Stimulated activated CD4-positive, alpha-beta T cell treated with anti-CD3 and anti-CD28 coated beads, Interleukin-12 subunit alpha, Interleukin-12 subunit beta, amount 100 ng/mL, for 48 hours (primary cell): ENCODE data around the gene MED27.

Experiments used
- DNase-seq, 3 donors: peaks; one replicate each; pipeline ENCODE4 v3.0.0-alpha.2; 2020; ENCODE audit warnings: low read depth in 2 of 3, low spot score in 1 of 3

MED27 gene, protein sequence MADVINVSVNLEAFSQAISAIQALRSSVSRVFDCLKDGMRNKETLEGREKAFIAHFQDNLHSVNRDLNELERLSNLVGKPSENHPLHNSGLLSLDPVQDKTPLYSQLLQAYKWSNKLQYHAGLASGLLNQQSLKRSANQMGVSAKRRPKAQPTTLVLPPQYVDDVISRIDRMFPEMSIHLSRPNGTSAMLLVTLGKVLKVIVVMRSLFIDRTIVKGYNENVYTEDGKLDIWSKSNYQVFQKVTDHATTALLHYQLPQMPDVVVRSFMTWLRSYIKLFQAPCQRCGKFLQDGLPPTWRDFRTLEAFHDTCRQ

DNA sequence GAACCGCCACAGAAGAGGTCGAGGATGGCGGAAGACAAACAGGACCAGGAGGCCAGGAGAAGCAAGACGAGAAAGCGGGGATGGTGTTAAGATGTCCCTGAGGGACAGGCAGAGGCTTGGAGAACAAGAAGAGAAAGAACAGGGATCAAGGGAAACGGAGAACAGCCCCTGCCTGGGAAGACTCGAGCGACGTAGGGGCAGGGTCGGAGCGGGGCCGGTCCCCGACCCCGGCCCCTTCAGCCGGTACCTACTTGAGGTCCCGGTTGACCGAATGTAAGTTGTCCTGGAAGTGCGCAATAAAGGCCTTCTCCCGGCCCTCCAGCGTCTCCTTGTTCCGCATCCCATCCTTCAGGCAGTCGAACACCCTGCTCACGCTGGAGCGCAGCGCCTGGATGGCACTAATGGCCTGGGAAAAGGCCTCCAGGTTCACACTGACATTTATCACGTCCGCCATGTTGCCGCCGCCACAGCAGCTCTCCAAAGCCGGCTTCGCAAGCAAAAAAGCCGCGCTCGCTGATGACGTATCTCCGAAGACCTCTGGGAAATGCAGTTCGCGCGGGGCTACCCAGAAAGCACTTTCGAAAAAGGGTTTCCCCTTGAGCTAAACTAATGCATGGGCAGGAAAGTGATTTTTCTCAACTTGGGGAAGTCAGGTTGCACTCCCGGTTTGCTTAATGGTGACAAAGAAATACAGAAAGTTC is at the start of gene MED27:
TSS of gene MED27 (minus strand) at position 477 of the 701 bp plus-strand sequence. CDS start at position 454, 23 bp downstream.
- DNase-seq = peak; percentile 86 to 92 (median 89)

DNA sequence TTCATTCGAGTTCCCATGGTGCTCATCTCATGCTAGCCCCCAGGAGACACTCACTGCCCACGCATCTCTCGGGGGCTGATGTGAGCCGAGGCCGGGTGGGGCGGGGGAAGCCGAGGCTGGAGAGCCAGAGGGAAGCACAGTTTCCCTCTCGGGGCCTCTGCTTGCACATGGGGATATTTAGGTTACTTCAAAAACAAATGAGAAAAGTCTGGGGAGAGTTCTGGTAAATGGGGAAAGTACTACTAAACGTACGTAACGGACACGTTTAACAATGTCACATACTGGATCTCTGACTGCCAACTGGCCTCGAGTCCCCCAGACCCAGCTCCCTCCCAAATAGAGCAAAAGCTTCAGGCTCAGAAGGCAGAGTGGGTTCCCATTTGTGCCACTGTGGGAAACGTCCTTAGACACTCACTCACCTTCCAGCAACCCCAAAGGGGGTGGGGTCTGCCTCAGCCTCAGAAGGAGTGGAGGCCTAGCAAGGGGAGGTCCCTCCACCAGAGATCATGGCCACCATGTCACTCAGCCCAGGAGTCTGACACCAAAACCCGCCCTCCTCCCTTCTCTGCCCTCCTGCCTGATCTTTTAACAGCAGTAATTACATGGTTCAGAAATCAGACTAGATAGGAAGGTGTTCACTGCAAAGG is 48.3 kb upstream of the MED27 start:
- no peak for DNase-seq

DNA sequence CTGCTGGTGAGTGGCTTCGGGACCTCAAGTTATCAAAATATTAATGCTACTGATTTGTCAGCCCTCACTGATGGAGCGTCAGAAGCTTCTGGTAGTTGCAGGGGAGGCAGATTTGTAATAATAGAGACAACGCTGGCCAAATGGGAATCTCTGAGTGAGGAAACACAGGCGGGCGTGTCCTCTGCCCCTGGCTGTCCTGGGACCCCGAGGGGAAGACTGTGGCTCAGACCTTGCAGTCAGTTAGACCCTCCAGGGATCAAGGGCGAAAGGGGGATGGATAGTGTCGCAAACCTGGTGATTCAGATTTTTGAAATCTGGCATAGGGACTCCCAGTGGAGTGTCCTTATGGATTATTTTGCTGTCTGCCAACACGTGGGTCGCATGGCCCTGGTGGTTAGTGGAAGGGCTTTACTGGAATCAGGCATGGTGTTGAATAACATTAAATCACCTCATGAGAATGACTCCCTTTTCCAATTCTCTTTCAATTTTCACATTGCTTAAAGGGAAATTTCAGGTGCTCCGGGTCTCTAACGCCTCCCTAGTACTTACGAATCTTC is 47.1 kb upstream of the MED27 start:
- no peak for DNase-seq

DNA sequence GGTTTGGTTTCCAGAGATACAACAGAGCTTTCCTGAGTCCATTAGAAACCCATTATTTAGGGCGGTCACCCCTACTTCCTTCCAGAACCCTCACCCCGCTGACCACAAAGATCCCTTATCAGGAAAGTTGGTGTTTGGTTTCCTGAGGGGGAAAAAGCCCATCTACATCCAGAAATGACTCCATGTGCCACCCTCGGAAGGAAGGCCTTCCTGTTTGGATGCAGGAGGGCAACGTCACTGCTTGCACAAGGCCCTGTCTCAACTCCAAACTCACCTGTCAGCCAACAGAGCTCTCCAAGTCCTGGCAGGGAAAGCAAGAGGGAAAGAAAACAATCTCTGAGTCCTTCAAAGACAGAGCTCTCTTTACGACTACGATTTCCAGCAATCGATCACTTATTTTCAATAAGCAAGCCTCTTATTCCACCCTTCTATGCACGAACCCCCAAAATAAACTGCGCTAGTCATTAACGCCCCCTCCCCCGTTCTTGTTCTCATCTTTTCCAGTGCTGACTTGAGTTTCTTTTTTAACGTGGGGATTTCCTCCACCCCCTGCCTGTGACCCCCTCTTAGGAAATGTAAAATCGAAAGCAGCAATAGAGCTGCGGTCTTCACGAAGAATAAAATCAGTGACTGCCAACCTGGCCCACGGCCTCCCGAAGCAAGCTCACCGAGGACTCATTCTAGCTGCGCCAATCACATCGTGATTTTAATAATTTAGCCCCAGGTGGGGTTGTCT is 46.4 kb upstream of the MED27 start:
- peak in 1 of 3 donors; percentile 5 for DNase-seq

DNA sequence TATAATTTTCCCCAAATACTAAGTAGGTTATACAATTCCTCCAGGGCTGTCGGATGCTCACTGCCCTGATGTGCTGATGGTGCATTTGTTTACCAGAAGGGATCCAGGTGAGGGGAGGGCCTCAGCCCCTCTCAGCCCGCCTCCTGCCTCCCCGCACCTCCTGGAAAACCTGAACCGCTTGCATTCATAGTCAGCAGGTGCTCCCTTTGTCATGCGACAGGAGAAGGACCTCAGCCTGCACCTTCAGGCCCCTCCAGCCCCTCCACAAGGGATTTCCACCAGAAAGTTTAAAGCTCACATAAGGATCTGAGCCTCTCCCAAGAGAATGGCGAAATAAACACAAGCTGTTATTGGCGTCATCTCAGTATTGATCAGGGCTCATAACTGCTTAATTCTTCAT is 45.7 kb upstream of the MED27 start:
- DNase-seq = no peak

DNA sequence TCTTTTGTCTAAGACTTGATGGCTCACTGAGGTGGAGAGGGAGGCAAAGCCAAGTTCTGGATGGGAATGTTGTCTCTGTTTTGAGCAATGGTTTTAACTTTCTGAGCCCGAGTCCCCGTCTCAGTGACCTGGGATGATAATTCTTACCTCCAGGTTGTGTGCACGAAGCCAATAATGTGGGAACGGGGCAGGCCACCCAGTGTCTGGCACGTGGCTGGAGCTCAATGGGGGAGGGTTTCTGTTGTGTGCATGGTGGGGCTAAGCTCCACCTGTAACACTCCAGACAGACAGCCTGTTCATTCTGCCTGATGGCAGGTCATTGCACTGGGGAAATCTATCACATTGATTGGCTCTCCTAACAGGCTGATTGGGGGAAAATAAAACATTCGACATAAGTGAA is 45.1 kb upstream of the MED27 start:
- no peak for DNase-seq

DNA sequence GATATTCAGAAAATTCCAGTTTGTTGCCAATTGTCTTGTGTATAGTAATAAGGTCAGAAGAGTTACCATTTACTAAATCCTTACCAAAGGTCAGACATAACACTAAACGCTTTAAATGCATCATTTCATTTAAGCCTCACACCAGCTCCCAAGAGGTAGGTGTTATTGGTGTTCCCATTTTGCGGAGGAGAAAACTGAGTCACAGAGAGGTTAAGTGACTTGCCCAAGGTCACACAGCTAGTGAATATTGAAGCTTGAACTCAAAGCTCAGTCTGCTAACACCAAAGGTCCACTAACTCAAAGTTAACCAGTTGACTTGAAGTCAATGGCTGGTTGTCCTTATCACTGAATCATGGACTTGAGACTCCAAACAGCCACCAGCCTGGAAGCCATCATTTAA is 41.4 kb upstream of the MED27 start:
- no peak for DNase-seq

DNA sequence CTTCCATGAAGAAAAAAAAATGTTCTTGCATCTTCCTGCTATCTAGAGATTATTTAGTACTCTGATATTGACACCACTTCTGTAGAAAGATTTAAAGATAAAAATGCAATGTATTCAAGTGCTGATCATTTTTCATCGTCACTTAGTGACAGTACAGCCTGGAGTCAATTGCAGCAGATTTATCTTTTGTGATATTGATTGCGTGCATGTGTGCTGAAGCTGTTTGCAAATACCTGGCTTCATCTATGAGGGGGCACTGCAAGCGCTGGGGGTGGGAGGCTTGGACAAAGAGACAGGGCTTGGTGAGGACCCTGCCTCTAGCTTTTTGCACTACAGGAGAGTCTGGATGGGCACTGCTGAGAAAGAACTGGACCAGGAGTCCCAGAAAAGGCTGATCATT is 38.0 kb upstream of the MED27 start:
- DNase-seq = no peak

DNA sequence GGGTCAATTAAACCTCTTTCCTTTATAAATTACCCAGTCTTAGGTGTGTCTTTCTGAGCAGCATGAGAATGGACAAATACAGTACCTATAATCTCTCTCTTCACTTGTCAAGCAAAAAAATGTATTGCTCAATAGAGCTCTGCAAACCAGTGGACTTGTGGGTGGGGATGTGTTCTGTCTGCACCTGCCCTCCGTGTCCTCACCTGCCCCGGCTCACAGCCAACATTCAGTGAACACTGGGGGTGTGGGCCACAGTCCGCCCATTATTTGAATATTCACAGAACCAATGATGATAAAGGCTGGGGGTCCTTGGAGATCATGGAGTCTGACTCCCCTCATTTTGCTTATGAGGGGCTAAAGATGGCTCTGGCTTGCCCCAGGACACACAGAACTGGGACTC is 36.9 kb upstream of the MED27 start:
- no peak for DNase-seq

DNA sequence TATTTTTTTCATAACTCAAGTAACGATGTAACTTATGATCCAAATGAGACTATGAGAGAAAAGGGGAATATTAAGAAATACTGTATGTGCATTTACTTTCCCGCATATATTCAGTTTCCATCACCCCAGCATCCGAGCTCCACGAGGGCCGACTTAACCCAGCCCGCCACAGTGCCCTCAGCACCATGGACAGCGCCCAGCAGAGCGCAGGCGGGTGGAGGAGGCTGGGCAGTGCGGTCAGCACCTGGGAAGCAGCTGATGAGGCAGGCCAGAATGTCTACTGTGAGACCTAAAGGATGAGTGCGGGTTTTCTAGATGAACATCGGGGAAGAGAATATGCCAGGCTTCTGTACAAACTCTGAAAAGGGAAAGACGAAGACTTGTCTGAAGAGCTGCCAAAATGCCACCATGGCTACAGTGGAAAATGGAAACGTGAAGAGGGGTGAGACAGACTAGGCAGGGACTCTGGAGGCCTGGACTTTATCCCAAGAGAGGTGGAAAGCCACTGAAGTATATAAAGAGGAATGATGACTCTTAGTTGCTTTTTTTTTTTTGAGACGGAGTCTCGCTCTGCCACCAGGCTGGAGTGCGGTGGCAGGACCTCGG is 34.5 kb upstream of the MED27 start:
- peak in 2 of 3 donors; percentile 21 to 36 for DNase-seq

DNA sequence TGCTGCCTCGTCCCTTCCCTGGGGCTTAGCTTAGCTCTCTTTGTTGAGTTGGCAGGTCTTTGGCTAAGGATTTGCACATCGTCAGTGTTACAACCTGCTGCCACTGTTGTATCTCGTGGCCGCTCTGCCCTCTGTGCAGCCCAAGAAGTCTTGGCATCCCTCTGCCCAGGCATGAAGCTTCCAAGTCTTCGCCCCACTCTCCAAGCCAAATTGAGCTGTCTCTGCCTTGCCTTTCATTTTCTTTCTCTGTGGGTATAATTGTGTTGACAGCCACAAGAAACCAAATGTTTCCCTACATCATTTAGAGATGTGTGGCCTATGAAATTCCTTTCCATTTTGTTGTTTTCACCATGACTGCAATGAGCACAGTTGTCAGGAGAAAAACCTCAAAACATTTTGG is 29.6 kb upstream of the MED27 start:
- DNase-seq = no peak

DNA sequence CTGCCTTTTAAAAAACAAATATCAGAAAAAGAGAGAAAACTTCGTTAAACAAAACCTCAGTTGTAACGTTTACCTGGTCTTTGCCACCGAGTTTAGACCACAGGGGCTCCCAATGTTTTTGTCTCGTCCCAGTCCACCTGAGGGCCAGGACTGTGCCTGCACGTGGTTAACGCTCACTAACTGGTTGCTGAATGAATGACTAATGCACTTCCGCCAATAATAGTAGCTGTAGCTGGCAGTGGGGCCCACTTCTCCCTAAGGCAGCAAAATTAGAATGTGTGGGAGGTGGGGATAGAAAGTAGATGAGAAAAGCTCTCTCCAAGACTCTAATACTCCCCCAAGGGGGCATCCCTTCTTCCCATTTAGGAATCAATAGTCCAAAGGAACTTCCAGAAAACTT is 29.1 kb upstream of the MED27 start:
- DNase-seq = no peak

DNA sequence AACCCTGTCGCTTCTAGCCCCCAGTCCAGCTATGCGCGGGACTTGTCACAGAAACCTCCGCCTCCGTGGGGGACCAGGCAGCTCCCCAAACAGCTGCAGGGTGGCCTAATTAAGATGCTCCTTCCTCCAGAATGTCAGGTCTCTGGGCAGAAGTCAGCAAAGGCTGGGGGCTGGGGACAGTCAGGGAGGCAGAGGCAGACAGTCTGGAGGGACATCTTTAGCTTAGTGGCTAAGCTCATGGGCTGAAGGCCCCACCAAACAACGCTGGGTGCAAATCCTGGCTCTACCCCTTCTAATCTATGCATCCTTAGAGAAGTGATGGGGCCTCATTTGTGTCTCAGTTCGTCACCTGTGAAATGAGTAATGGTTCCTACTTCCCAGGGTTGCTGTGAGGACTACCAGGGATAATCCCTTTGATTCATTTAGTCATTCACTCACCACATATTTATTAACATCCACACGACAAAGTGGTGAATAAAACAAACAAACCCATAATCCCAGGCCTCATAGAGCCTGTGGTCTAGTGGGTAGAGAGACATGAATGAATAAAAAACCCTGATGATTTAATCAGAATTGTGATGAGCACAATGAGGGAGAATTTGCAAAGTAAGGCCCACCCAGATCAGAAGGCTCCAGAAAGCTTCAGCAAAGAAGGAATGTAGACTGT is 20.2 kb upstream of the MED27 start:
- no peak for DNase-seq

DNA sequence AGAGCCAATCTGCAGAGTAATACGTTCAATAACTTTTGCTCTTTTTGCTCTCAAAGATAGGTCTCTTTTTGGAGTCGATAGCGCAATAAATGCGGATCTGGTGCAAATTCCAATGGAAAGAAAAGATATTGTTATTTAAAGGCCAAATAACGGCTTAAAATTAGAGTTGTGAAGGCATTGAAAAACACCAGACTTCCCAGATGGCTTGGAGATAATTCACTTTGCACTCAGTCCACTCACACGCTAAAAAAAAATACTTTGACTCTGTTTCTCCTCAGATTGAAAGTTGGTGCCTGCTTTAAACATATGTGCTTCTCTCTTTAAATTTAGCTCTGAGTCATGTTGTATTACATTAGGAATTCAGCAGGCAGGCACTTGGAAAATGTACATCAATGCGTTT is 19.5 kb upstream of the MED27 start:
- DNase-seq = no peak

DNA sequence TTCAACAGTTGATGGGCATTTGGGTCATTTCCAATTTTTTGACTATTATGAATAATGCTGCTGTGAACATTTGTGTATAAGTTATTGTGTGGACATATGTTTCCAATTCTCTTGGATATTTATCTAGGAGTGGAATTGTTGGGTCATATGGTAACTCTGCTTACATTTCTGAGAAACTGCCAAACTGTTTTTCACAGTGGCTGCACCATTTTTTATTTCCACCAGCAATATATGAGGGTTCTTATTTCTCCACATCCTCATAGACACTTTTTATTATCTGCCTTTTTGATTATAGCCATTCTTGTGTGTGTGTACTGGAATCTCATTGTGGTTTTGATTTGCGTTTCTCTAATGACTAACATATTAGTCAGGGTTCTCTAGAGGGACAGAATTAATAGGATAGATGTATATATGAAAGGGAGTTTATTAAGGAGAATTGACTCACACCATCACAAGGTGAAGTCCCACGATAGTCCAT is 14.7 kb upstream of the MED27 start:
- DNase-seq = no peak

DNA sequence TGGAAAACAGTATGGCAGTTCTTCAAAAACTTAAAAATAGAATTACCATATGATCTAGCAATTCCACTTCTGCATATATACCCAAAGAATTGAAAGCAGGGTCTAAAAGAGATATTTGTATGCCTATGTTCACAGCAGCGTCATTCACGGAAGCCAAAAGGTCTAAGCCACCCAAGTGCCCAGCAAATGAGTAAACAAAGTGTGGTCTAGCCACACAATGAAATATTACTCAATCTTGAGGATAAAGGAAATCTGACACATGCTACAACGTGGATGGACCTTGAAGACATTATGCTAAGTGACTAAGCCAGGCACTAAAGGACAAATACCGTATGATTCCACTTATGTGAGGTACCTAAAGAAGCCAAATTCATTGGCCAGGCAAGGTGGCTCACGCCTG is 11.1 kb upstream of the MED27 start:
- no peak for DNase-seq

DNA sequence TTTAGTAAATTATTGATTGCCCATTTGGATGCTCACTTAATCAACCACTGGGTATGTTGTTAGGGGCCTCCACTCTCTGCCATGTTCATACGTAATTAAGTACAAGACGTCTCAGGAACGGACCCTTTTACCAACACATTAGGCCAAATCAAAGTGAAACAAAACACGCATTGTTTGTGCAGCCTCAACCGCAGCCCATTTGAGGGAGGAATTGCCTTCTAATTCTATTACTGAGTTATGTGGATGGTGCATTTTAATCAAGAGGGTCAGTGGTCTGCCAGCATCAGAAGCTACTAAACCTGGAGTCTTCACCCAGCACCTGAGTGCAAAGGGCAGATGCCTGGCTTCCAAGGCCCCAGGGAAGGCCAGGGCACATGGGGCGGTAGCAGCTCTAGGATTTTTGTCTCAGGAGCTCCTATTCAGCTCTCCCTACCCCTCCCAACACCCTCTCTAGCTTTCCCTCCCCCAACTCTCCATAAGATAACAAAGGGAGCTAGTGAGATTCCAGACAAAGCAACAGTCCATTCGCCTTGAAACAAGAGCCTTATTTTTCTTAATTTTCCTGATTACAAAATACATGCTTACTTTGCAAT is 7.9 kb upstream of the MED27 start:
- no peak for DNase-seq

DNA sequence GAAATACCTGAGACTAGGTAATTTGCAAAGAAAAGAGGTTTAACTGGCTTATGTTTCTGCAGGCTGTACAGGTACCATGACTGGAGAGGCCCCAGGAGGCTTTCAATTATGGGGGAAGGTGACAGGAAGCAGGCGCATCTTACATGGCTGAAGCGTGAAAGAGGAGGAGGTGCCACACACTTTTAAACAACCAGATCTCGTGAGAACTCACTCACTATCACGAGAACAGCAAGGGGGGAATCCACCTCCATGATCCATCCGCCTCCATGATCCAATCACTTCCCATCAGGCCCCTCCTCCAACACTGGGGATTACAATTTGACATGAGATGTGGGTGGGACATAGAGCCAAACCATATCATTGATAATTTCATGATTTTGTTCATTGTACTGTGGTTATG is 2.5 kb upstream of the MED27 start:
- DNase-seq = no peak

DNA sequence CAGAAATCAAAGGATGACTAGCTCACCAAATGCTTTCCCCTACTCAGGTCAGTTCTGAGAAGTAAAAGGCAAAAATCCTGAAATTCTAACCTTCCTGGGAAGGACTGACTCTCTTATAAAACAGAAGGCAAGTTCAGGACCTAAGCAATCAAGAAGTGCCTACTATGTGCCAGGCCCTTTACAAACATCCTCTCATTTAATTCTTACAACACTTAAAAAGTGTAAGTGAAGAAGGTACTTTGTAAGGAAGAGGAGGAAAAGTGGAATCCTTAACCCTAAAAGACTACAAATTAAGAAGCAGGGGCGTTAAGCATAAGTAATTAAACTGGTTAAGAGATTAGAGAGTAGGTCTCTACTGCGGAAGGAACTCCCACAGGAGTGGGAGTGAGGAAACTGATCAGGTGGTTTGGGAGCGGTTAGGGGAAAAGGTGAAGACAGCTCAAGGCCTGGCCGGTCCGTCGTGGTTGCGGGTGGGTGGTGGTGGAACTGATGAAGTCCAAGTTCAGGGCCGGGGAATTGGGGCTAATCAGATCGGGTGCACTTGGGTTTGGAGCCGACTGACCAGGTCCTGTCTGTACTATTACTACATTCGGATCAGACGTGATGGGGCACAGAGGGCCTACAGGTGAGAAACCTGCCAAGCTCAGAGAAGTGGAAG is 839 bp downstream of the MED27 start:
- DNase-seq = no peak
